ENCODE measurements around the gene SIGLEC10.
"Not testable (repeated sequence)": the region's sequence is repeated elsewhere in the genome, so short reads cannot be mapped to it uniquely, and the experiment has no call there.

SIGLEC10 gene, protein sequence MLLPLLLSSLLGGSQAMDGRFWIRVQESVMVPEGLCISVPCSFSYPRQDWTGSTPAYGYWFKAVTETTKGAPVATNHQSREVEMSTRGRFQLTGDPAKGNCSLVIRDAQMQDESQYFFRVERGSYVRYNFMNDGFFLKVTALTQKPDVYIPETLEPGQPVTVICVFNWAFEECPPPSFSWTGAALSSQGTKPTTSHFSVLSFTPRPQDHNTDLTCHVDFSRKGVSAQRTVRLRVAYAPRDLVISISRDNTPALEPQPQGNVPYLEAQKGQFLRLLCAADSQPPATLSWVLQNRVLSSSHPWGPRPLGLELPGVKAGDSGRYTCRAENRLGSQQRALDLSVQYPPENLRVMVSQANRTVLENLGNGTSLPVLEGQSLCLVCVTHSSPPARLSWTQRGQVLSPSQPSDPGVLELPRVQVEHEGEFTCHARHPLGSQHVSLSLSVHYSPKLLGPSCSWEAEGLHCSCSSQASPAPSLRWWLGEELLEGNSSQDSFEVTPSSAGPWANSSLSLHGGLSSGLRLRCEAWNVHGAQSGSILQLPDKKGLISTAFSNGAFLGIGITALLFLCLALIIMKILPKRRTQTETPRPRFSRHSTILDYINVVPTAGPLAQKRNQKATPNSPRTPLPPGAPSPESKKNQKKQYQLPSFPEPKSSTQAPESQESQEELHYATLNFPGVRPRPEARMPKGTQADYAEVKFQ

DNA sequence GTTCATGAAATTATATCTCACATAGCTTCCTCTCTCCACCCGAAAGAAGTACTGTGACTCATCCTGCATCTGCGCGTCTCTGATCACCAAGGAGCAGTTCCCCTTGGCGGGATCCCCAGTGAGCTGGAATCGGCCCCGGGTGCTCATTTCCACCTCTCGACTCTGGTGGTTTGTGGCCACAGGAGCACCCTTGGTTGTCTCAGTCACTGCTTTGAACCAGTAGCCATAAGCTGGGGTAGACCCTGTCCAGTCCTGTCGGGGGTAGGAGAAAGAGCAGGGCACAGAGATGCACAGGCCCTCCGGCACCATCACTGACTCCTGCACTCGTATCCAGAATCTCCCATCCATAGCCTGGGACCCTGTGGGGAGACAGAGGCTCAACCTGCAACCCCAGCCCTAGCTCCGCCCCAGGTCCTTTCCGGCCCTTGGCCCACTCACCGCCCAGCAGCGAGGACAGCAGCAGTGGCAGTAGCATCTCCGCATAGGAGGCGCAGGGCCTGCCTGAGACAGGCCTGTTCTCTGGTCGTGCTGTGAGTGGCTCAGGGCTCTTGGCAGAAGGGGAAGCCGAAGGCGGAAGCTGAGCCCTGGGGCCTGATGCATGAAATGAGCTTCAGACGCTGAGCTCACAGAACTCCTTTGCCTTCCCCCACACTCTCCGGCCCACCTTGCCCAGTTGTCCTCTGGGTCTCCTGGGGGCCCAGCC, at the start of gene SIGLEC10:
Gene SIGLEC10 (minus strand): TSS at position 536 of the 703 bp plus-strand sequence. CDS start 61 bp downstream, at position 475.
- H3K27ac ChIP-seq, result no peak within 1 kb of the TSS
- TF ChIP-seq, protein P1, sequence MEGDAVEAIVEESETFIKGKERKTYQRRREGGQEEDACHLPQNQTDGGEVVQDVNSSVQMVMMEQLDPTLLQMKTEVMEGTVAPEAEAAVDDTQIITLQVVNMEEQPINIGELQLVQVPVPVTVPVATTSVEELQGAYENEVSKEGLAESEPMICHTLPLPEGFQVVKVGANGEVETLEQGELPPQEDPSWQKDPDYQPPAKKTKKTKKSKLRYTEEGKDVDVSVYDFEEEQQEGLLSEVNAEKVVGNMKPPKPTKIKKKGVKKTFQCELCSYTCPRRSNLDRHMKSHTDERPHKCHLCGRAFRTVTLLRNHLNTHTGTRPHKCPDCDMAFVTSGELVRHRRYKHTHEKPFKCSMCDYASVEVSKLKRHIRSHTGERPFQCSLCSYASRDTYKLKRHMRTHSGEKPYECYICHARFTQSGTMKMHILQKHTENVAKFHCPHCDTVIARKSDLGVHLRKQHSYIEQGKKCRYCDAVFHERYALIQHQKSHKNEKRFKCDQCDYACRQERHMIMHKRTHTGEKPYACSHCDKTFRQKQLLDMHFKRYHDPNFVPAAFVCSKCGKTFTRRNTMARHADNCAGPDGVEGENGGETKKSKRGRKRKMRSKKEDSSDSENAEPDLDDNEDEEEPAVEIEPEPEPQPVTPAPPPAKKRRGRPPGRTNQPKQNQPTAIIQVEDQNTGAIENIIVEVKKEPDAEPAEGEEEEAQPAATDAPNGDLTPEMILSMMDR (IDR thresholded peaks at IDR 0.05), result no peak
- no peaks in the 10 kb centered on the region for H3K36me3 ChIP-seq
- H3K27me3 ChIP-seq, result peaks cover 0 to 46% of the 10 kb centered on the region in 2 donors
- intact Hi-C loops (cut with DNase I; ENCODE audit: low total_unique reads), result no loop called here
- DNase-seq, result peak in 1 of 2 donors; percentile 26
- peaks cover 0 to 5% (median 0%) of the 10 kb centered on the region in 4 donors for H3K4me1 ChIP-seq
- no peak within 1 kb of the TSS for H3K4me3 ChIP-seq
- no peaks in the 10 kb centered on the region for H3K9me3 ChIP-seq

DNA sequence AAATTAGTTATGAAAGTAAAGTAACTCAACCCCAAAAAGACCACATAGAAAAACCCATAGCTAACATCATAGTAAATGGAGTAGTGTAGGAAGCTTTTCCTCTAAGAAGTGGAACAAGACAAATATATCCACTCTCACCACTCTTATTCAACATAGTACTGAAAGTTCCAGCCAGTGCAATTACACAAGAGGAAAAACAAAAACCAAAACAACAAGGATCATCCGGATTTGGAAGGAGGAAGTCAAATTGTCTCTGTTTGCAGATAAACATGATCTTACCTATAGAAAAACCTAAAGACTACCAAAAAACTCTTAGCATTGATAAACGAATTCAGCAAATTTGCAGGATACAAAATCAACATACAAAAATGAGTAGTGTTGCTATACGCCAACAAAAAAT, 49.3 kb upstream of the SIGLEC10 start:
- DNase-seq, result no peak
- peaks cover 0 to 18% of the 10 kb centered on the region in 2 donors for H3K27me3 ChIP-seq
- intact Hi-C loops (cut with DNase I; ENCODE audit: low total_unique reads), result no loop called here
- no peaks in the 10 kb centered on the region for H3K36me3 ChIP-seq
- no peaks in the 10 kb centered on the region for H3K9me3 ChIP-seq
- H3K4me1 ChIP-seq, result no peaks in the 10 kb centered on the region
- H3K27ac ChIP-seq, result no peak overlapping the region
- TF ChIP-seq, protein P1 (IDR thresholded peaks at IDR 0.05), result no peak
- H3K4me3 ChIP-seq, result no peak overlapping the region

DNA sequence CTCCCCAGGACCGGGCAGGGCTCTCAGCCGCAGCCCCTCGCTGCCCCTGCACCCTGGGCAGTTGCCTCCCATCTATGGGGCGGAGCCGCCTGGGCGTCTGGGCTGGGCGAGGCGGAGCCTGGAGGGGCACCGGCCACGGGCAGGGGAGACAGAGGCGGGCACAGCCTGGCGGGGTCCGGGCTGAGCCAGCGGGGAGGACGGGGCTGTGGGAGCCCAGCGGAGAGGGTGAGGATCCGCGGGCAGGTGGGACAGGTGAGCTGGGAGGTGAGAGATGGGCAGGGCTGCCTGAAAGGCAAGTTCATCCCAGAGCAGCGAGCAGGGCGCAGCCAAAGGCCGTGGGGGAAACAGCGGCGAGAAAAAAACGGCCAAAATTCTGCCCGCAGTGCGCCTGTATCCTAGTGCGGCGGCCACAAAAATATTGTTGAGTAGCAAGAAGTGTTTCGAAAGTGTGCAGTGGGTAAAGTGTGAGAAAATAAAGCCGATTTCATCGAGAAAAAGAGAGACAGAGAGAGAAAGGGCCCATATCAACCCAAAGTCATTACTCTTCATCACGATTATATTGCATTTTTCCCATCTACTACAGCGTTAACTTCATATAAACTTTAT, 46.6 kb upstream of the SIGLEC10 start:
- DNase-seq, H3K36me3 ChIP-seq: not testable (repeated sequence)

DNA sequence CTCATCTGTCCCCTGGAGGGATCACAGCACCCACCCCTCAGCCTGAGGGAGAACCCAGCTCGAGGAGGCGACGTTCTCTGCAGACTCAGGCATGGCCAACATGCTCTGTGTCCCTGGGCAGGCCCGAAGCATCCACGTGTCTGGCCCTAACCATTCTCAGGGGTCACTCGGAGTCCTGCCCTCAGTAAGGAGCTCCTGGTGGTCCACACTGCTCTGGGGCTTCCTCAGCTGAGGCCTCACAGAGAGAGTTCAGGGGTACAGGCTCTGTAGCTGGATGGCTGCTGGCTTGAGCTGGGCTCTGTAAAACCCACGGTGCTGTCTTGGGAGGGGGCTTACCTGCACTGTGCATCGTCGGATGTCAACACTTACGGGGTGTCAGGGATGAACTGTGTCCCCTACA, 45.2 kb upstream of the SIGLEC10 start:
- TF ChIP-seq, protein P1 (IDR thresholded peaks at IDR 0.05), result no peak
- Histone ChIP-seq H3K4me3 (no peak overlapping the region), H3K4me1 (no peaks in the 10 kb centered on the region), H3K27ac (no peak overlapping the region), H3K36me3 (no peaks in the 10 kb centered on the region), H3K9me3 (no peaks in the 10 kb centered on the region), H3K27me3 (peaks cover 0 to 41% of the 10 kb centered on the region in 2 donors)
- intact Hi-C loops (cut with DNase I; ENCODE audit: low total_unique reads), result no loop called here
- no peak for DNase-seq

More for the DNA sequence above, 46.6 kb upstream of the SIGLEC10 start:
- H3K9me3 ChIP-seq; H3K4me3 ChIP-seq; intact Hi-C loops (cut with DNase I; ENCODE audit: low total_unique reads); H3K27ac ChIP-seq; H3K4me1 ChIP-seq: not testable (repeated sequence)
- peaks cover 0 to 32% of the 10 kb centered on the region in 2 donors for H3K27me3 ChIP-seq

DNA sequence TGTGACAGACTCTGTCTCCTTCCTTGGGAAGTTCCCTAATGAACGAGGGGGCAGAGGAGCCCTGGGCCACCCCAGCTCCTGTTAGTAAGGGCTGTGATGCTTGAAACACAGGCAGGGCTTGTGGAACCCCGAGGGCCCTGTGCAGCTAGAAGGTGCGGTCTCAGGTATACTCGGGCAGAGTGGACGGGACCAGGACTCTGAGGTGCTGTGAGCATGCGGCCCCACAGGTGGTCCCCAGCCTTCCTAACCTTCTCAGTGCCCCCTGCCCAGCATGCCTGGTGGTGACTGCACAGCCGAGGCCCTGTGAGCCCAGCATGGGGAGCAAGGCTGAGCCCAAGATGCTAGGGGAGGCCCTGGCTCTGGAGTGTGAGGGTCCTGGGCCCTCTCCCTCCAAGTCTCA, 44.8 kb upstream of the SIGLEC10 start:
- Histone ChIP-seq H3K4me3 (no peak overlapping the region), H3K27ac (no peak overlapping the region), H3K9me3 (no peaks in the 10 kb centered on the region), H3K4me1 (no peaks in the 10 kb centered on the region), H3K27me3 (peaks cover 0 to 43% of the 10 kb centered on the region in 2 donors), H3K36me3 (no peaks in the 10 kb centered on the region)
- TF ChIP-seq, protein P1 (IDR thresholded peaks at IDR 0.05), result no peak
- intact Hi-C loops (cut with DNase I; ENCODE audit: low total_unique reads), result no loop called here
- DNase-seq, result no peak
